Endodermal cell (in vitro differentiated cells): ENCODE data around the gene CDH13. TPM values are rescaled to one million over a fixed set of nuclear protein-coding genes. Genes with fewer than 3 reads are reported as not detected.

ENCODE experiments used
- DNase-seq: peaks from one replicate; pipeline ENCODE4 v3.0.0-alpha.2; 2017
- H3K27ac ChIP-seq: 2 replicates; pipeline ENCODE4 v1.5.1; 2013; ENCODE audit warnings: mild to moderate bottlenecking, low read depth, low read length, moderate library complexity
- H3K27me3 ChIP-seq: 2 replicates; pipeline ENCODE4 v1.6.1; 2013; ENCODE audit warnings: mild to moderate bottlenecking, low read length, moderate library complexity; ENCODE audit not compliant: insufficient read depth, control insufficient read depth, poor library complexity, severe bottlenecking
- H3K36me3 ChIP-seq: 2 replicates; pipeline ENCODE4 v1.7.0; 2013; ENCODE audit warnings: mild to moderate bottlenecking, low read length, moderate library complexity; ENCODE audit not compliant: control insufficient read depth, insufficient read depth
- H3K4me1 ChIP-seq: one replicate; pipeline ENCODE4 v1.7.0; 2013; ENCODE audit warnings: low read length; ENCODE audit not compliant: control insufficient read depth, insufficient read depth
- H3K4me3 ChIP-seq: 2 replicates; pipeline ENCODE4 v1.5.1; 2013; ENCODE audit warnings: mild to moderate bottlenecking, low read length, moderate library complexity
- H3K9ac ChIP-seq: 2 replicates; pipeline ENCODE4 v1.6.1; 2013; ENCODE audit warnings: mild to moderate bottlenecking, low read length, moderate library complexity; ENCODE audit not compliant: poor library complexity, severe bottlenecking; ENCODE audit errors: extremely low read depth
- H3K9me3 ChIP-seq: 2 replicates; pipeline ENCODE4 v1.6.1; 2013; ENCODE audit warnings: mild to moderate bottlenecking, low read length, moderate library complexity; ENCODE audit not compliant: control insufficient read depth
- H3K27ac Mint-ChIP-seq: 2 replicates; pipeline ENCODE4 v1.8.0; 2020; ENCODE audit warnings: mixed read lengths
- H3K27me3 Mint-ChIP-seq: 2 replicates; pipeline ENCODE4 v1.8.0; 2021; ENCODE audit warnings: mild to moderate bottlenecking, mixed read lengths; ENCODE audit not compliant: insufficient read depth
- H3K36me3 Mint-ChIP-seq: 2 replicates; pipeline ENCODE4 v1.8.0; 2020; ENCODE audit warnings: low read depth, mixed read lengths
- H3K4me1 Mint-ChIP-seq: 2 replicates; pipeline ENCODE4 v1.8.0; 2020; ENCODE audit warnings: mixed read lengths
- H3K4me3 Mint-ChIP-seq: 2 replicates; pipeline ENCODE4 v1.8.0; 2020; ENCODE audit warnings: mild to moderate bottlenecking, moderate library complexity, mixed read lengths
- H3K9me3 Mint-ChIP-seq: 2 replicates; pipeline ENCODE4 v1.8.0; 2020; ENCODE audit warnings: mild to moderate bottlenecking, mixed read lengths
- WGBS, 2 experiments: methylation state at CpG; one replicate each; pipeline versions ENCODE4 v1.1.5 to v1.1.7; 2013; ENCODE audit warnings: missing lambda C conversion rate in 2 of 2, mixed read lengths in 1 of 2; ENCODE audit not compliant: insufficient coverage in 1 of 2, insufficient read length in 1 of 2; 5-methylcytosine and 5-hydroxymethylcytosine counted together
- total RNA-seq, 2 donors: library from RNA; stranded (reverse); fragmentation: NEBNext Ultra II Directional in 1 of 2; extraction: Animal tissue kit (Norgen Biotek cat#: 25700) in 1 of 2; gene quantifications; 2 replicates in 1 of 2; 3 replicates in 1 of 2; pipeline ENCODE4 v1.2.1, GENCODE V29; 2021
- TF ChIP-seq, protein P1 (sequence below): fragments of 200-600 bp; sonication (generic); conservative IDR thresholded peaks from 2 replicates; pipeline ENCODE4 v1.5.0; 2021; ENCODE audit warnings: antibody characterized with exemption, mild to moderate bottlenecking

Gene CDH13
- total RNA-seq, 2 donors from 2014 or later = 0.86 to 1.8 TPM

DNA sequence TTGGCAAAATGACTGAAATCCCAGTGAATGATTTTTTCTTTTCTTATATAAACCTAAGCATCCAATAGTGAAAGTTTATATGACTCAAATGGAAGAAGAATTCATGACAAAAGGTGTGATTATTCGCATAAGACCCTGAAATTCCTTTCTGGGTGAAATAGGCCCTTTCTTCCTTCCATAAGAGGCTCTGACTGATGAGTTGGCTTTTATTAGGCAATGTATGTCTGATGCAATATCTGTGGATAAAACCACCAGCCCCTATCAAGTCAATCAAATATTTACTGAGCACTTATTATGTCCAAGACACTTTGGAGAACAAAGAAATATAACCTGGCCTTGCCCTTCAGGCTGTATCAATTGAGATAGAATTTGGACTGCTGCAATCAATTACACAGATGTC is 316.6 kb downstream of the CDH13 start:
- H3K4me3 ChIP-seq = no peak overlapping the region
- no peaks in the 10 kb centered on the region for H3K9me3 ChIP-seq
- H3K27me3 ChIP-seq = no peaks in the 10 kb centered on the region
- H3K9ac ChIP-seq = no peak overlapping the region
- Mint-ChIP-seq H3K4me1 (peaks cover 15% of the 10 kb centered on the region), H3K27me3 (peaks cover 3% of the 10 kb centered on the region), H3K9me3 (no peaks in the 10 kb centered on the region), H3K36me3 (no peaks in the 10 kb centered on the region), H3K4me3 (no peak overlapping the region), H3K27ac (no peak overlapping the region)
- no peaks in the 10 kb centered on the region for H3K36me3 ChIP-seq
- TF ChIP-seq, protein P1, sequence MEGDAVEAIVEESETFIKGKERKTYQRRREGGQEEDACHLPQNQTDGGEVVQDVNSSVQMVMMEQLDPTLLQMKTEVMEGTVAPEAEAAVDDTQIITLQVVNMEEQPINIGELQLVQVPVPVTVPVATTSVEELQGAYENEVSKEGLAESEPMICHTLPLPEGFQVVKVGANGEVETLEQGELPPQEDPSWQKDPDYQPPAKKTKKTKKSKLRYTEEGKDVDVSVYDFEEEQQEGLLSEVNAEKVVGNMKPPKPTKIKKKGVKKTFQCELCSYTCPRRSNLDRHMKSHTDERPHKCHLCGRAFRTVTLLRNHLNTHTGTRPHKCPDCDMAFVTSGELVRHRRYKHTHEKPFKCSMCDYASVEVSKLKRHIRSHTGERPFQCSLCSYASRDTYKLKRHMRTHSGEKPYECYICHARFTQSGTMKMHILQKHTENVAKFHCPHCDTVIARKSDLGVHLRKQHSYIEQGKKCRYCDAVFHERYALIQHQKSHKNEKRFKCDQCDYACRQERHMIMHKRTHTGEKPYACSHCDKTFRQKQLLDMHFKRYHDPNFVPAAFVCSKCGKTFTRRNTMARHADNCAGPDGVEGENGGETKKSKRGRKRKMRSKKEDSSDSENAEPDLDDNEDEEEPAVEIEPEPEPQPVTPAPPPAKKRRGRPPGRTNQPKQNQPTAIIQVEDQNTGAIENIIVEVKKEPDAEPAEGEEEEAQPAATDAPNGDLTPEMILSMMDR = no peak
- peaks cover 11% of the 10 kb centered on the region for H3K4me1 ChIP-seq
- DNase-seq = no peak
- H3K27ac ChIP-seq = no peak overlapping the region
- 91% methylated on average over 1 of the region's 1 CpG; no CpG with 5 or more reads in 1 of the 2 experiments for WGBS, 2 experiments

DNA sequence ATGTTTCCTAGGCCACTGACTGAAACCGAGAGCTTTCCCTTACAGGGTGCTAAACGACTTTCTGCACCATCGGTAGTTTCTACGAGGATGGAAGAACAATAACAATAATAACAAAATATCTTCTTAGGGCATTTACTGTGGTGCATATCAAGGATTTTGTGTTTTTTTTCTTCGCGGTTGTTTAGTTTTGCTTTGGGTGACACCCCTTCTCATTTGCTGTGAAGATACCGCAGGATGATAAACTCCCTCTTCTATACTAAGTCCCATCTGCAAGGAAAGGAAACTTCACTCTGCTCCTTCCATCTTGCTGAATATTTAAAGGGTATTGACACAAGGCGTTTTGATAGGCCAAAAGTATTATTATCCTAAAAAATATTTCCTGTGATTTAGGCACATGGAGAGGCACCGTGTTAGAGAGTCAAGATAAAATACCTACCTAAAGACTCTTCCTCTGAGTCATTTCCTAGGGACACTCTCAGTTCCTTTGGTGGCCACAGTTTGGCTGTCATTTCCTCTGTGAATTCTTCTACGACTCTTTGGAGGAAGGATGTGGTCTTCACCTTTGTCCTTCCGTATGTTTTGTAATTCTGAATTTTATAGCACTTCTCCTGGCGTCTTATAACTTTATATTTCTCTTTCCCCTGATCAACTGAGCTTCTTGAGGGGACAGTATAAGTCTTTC is 318.8 kb downstream of the CDH13 start:
- Histone ChIP-seq H3K4me3 (no peak overlapping the region), H3K27me3 (no peaks in the 10 kb centered on the region), H3K9me3 (no peaks in the 10 kb centered on the region), H3K4me1 (peaks cover 5% of the 10 kb centered on the region), H3K27ac (no peak overlapping the region), H3K9ac (no peak overlapping the region), H3K36me3 (no peaks in the 10 kb centered on the region)
- Mint-ChIP-seq H3K4me3 (no peak overlapping the region), H3K27me3 (peaks cover 5% of the 10 kb centered on the region), H3K27ac (no peak overlapping the region), H3K4me1 (peaks cover 4% of the 10 kb centered on the region), H3K36me3 (no peaks in the 10 kb centered on the region), H3K9me3 (no peaks in the 10 kb centered on the region)
- no peak for DNase-seq
- WGBS, 2 experiments = 91 to 96% methylated on average over 10 to 12 of the region's 12 CpGs
- TF ChIP-seq, protein P1 = no peak

DNA sequence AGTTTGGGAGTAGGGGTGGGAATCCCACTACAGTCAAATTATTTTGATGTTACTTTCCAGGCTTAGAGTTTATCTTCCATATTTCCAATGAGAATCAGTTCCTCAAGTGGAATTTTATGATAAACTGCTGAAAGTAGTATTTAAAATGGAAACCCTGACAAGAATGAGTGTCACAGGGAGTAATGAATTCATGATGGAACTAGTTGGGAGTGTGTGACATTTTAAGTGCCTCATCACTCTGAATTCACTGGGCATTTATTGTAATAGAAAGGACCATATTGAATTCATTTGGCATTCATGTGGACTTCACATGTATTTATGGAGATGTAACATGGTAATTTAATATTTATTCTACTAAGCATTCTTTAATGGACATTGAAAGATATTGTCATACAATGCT is 320.9 kb downstream of the CDH13 start:
- no peaks in the 10 kb centered on the region for H3K4me1 ChIP-seq
- H3K36me3 ChIP-seq = no peaks in the 10 kb centered on the region
- no peak overlapping the region for H3K27ac Mint-ChIP-seq
- TF ChIP-seq, protein P1 = no peak
- H3K9ac ChIP-seq = no peak overlapping the region
- no peaks in the 10 kb centered on the region for H3K36me3 Mint-ChIP-seq
- H3K27me3 Mint-ChIP-seq = peaks cover 2% of the 10 kb centered on the region
- no peak overlapping the region for H3K4me3 ChIP-seq
- DNase-seq = no peak
- no peak overlapping the region for H3K4me3 Mint-ChIP-seq
- H3K27me3 ChIP-seq = no peaks in the 10 kb centered on the region
- H3K9me3 ChIP-seq = no peaks in the 10 kb centered on the region
- H3K4me1 Mint-ChIP-seq = no peaks in the 10 kb centered on the region
- no peak overlapping the region for H3K27ac ChIP-seq
- H3K9me3 Mint-ChIP-seq = no peaks in the 10 kb centered on the region
